DND-41 (cell line): ENCODE results near the gene COL13A1.

ENCODE experiments used
- ATAC-seq: fragments of 200-7000 bp; cut with Tn5 transposase; 3 replicates; pipeline ENCODE4 v1.9.1; 2021; ENCODE audit warnings: low read depth; ENCODE audit not compliant: insufficient read depth
- DNase-seq: peaks from one replicate; pipeline ENCODE4 v3.0.0-alpha.2; 2020
- H2AFZ ChIP-seq: 2 replicates; pipeline ENCODE4 v1.6.0; 2012; ENCODE audit warnings: low read depth, low read length
- H3K27ac ChIP-seq: 2 replicates; pipeline ENCODE4 v1.5.1; 2012; ENCODE audit warnings: low read length, inconsistent platforms
- H3K27me3 ChIP-seq: fragments of 200-600 bp; sonication (generic); 2 replicates; pipeline ENCODE4 v1.6.0; 2012; ENCODE audit warnings: low read length, mild to moderate bottlenecking, inconsistent platforms; ENCODE audit not compliant: insufficient read depth, poor library complexity
- H3K36me3 ChIP-seq: 2 replicates; pipeline ENCODE4 v1.5.1; 2012; ENCODE audit warnings: low read length, inconsistent platforms; ENCODE audit not compliant: insufficient read depth
- H3K4me1 ChIP-seq: 2 replicates; pipeline ENCODE4 v1.5.1; 2012; ENCODE audit warnings: mild to moderate bottlenecking, low read length; ENCODE audit not compliant: insufficient read depth
- H3K4me2 ChIP-seq: 2 replicates; pipeline ENCODE4 v1.6.0; 2012; ENCODE audit warnings: mild to moderate bottlenecking, moderate library complexity, low read length, inconsistent platforms; ENCODE audit not compliant: insufficient read depth
- H3K4me3 ChIP-seq, 2 experiments: fragments of 200-600 bp in 1 of 2; shearing (Covaris generic) in 1 of 2; 2 replicates each; pipeline ENCODE4 v1.5.1; 2012 to 2016; ENCODE audit warnings: inconsistent platforms in 2 of 2, low read length in 2 of 2, mild to moderate bottlenecking in 2 of 2, low read depth in 1 of 2, moderate library complexity in 1 of 2
- H3K79me2 ChIP-seq: 2 replicates; pipeline ENCODE4 v1.6.0; 2012; ENCODE audit warnings: low read length, inconsistent platforms; ENCODE audit not compliant: insufficient read depth
- H3K9ac ChIP-seq: 2 replicates; pipeline ENCODE4 v1.6.0; 2012; ENCODE audit warnings: low read depth, mild to moderate bottlenecking, inconsistent platforms, low read length, moderate library complexity
- H3K9me3 ChIP-seq: 2 replicates; pipeline ENCODE4 v1.5.1; 2012; ENCODE audit warnings: low read length, moderate library complexity, mild to moderate bottlenecking, inconsistent platforms; ENCODE audit not compliant: insufficient read depth, severe bottlenecking
- H4K20me1 ChIP-seq: 2 replicates; pipeline ENCODE4 v1.6.0; 2012; ENCODE audit warnings: low read length; ENCODE audit not compliant: insufficient read depth
- CTCF ChIP-seq: IDR thresholded peaks from 2 replicates; pipeline ENCODE4 v1.5.1; 2012; ENCODE audit warnings: borderline replicate concordance, low read length, moderate library complexity, mild to moderate bottlenecking; ENCODE audit not compliant: poor library complexity, severe bottlenecking; ENCODE audit errors: extremely low read depth
- EZH2 ChIP-seq: IDR thresholded peaks from 3 replicates; pipeline ENCODE4 v1.6.1; 2012; ENCODE audit warnings: borderline replicate concordance, low read depth, mild to moderate bottlenecking, moderate library complexity, low read length, inconsistent platforms; ENCODE audit not compliant: severe bottlenecking

Gene COL13A1

GRCh38 chr10:69872323-69872722 lies 70.6 kb downstream of the COL13A1 start:
- no peak overlapping the region for H3K4me3 ChIP-seq
- H3K9ac ChIP-seq = no peak overlapping the region
- H3K27ac ChIP-seq = no peak overlapping the region
- TF ChIP-seq CTCF (no peak), EZH2 (no peak)
- no peaks in the 10 kb centered on the region for H3K36me3 ChIP-seq
- no peaks in the 10 kb centered on the region for H3K4me1 ChIP-seq
- peaks cover 3% of the 10 kb centered on the region for H3K27me3 ChIP-seq
- no peaks in the 10 kb centered on the region for H3K79me2 ChIP-seq
- no peaks in the 10 kb centered on the region for H3K9me3 ChIP-seq
- H3K4me2 ChIP-seq = no peak overlapping the region
- ATAC-seq (no peak), DNase-seq (no peak)
- peaks cover 13% of the 10 kb centered on the region; the same call in 1 of the 2 replicates for H4K20me1 ChIP-seq
- H2AFZ ChIP-seq = no peak overlapping the region

GRCh38 chr10:69873135-69873639 lies 71.5 kb downstream of the COL13A1 start:
- Histone ChIP-seq H3K36me3 (no peaks in the 10 kb centered on the region), H3K9me3 (no peaks in the 10 kb centered on the region), H3K27me3 (peaks cover 3% of the 10 kb centered on the region), H3K4me2 (no peak overlapping the region), H3K4me3 (no peak overlapping the region), H3K27ac (no peak overlapping the region), H3K9ac (no peak overlapping the region), H4K20me1 (peaks cover 13% of the 10 kb centered on the region; the same call in 1 of the 2 replicates), H3K79me2 (no peaks in the 10 kb centered on the region), H3K4me1 (no peaks in the 10 kb centered on the region), H2AFZ (no peak overlapping the region)
- no peak for ATAC-seq
- no peak for DNase-seq
- no peak for TF ChIP-seq CTCF
- TF ChIP-seq EZH2 = no peak

- H3K9ac ChIP-seq = no peak overlapping the region
Measured at GRCh38 chr10:69874449-69874848, 72.7 kb downstream of the COL13A1 start.

More at GRCh38 chr10:69874449-69874848, 72.7 kb downstream of the COL13A1 start:
- no peaks in the 10 kb centered on the region for H3K4me1 ChIP-seq
- DNase-seq (no peak), ATAC-seq (no peak)
- no peak overlapping the region for H3K4me2 ChIP-seq
- H3K36me3 ChIP-seq = no peaks in the 10 kb centered on the region
- H3K79me2 ChIP-seq = no peaks in the 10 kb centered on the region
- peaks cover 13% of the 10 kb centered on the region; the same call in 1 of the 2 replicates for H4K20me1 ChIP-seq
- no peaks in the 10 kb centered on the region for H3K9me3 ChIP-seq
- no peak overlapping the region for H3K4me3 ChIP-seq
- peaks cover 2% of the 10 kb centered on the region for H3K27me3 ChIP-seq
- no peak overlapping the region for H3K27ac ChIP-seq
- H2AFZ ChIP-seq = no peak overlapping the region
- TF ChIP-seq EZH2 (no peak), CTCF (no peak)
